GM23338 (cell line): Measurements from ENCODE around the gene CASQ2. TPM values are rescaled to one million over a fixed set of nuclear protein-coding genes. Genes with fewer than 3 reads are reported as not detected.

Experiments
- ATAC-seq: fragments of 200-7000 bp; cut with Tn5 transposase; 3 replicates; pipeline ENCODE4 v1.9.1; 2020
- DNase-seq: peaks from one replicate; pipeline ENCODE4 v3.0.0-alpha.2; 2015; ENCODE audit warnings: low spot score
- H2AFZ ChIP-seq: fragments of 200-600 bp; sonication (generic); 2 replicates; pipeline ENCODE4 v1.8.0; 2016; ENCODE audit warnings: antibody characterized with exemption, mild to moderate bottlenecking, moderate library complexity
- H3F3A ChIP-seq: fragments of 200-600 bp; sonication (generic); replicated peaks from 2 replicates; pipeline ENCODE4 v1.8.0; 2017; ENCODE audit warnings: antibody characterized with exemption, mixed run types, low read depth
- H3K27ac ChIP-seq: fragments of 200-600 bp; sonication (generic); 2 replicates; pipeline ENCODE4 v1.6.1; 2016; ENCODE audit warnings: low read depth
- H3K27me3 ChIP-seq: fragments of 200-600 bp; sonication (generic); 2 replicates; pipeline ENCODE4 v1.8.0; 2016; ENCODE audit warnings: mild to moderate bottlenecking, mixed run types, moderate library complexity; ENCODE audit not compliant: insufficient read depth
- H3K36me3 ChIP-seq: fragments of 200-600 bp; sonication (generic); 2 replicates; pipeline ENCODE4 v1.8.0; 2016; ENCODE audit warnings: mild to moderate bottlenecking; ENCODE audit not compliant: insufficient read depth
- H3K4me1 ChIP-seq: fragments of 200-600 bp; sonication (generic); 2 replicates; pipeline ENCODE4 v1.8.0; 2016; ENCODE audit warnings: mild to moderate bottlenecking, moderate library complexity; ENCODE audit not compliant: insufficient read depth
- H3K4me2 ChIP-seq: fragments of 200-600 bp; sonication (generic); 2 replicates; pipeline ENCODE4 v1.7.1; 2017; ENCODE audit warnings: mixed run types
- H3K4me3 ChIP-seq: fragments of 200-600 bp; sonication (generic); 2 replicates; pipeline ENCODE4 v1.6.1; 2016; ENCODE audit warnings: mixed run types
- H3K79me2 ChIP-seq: fragments of 200-600 bp; sonication (generic); replicated peaks from 2 replicates; pipeline ENCODE4 v1.8.0; 2017; ENCODE audit warnings: mild to moderate bottlenecking; ENCODE audit not compliant: insufficient read depth
- H3K9me2 ChIP-seq: fragments of 200-600 bp; sonication (generic); 2 replicates; pipeline ENCODE4 v1.8.0; 2017; ENCODE audit not compliant: insufficient read depth
- H4K20me1 ChIP-seq: fragments of 200-600 bp; sonication (generic); replicated peaks from 2 replicates; pipeline ENCODE4 v1.8.0; 2017; ENCODE audit warnings: mild to moderate bottlenecking; ENCODE audit not compliant: insufficient read depth
- H3K27ac Mint-ChIP-seq: 2 replicates; pipeline ENCODE4 v1.8.0; 2020; ENCODE audit warnings: inconsistent platforms, mild to moderate bottlenecking, moderate library complexity, mixed read lengths
- H3K27me3 Mint-ChIP-seq: 3 replicates; pipeline ENCODE4 v1.8.0; 2022; ENCODE audit warnings: low read depth, mild to moderate bottlenecking, moderate library complexity, mixed read lengths, inconsistent platforms; ENCODE audit not compliant: insufficient read depth, poor library complexity
- H3K36me3 Mint-ChIP-seq: 3 replicates; pipeline ENCODE4 v1.8.0; 2021; ENCODE audit warnings: low read depth, mild to moderate bottlenecking, inconsistent platforms, moderate library complexity, mixed read lengths
- H3K4me1 Mint-ChIP-seq: 3 replicates; pipeline ENCODE4 v1.8.0; 2020; ENCODE audit warnings: mild to moderate bottlenecking, inconsistent platforms, mixed read lengths
- H3K4me3 Mint-ChIP-seq: 3 replicates; pipeline ENCODE4 v1.8.0; 2021; ENCODE audit warnings: moderate library complexity, mild to moderate bottlenecking, inconsistent platforms, mixed read lengths
- H3K9me3 Mint-ChIP-seq: 3 replicates; pipeline ENCODE4 v1.8.0; 2020; ENCODE audit warnings: moderate library complexity, mild to moderate bottlenecking, inconsistent platforms, mixed read lengths
- ETS1 ChIP-seq: IDR thresholded peaks from 2 replicates; pipeline ENCODE4 v1.6.1; 2016; ENCODE audit warnings: antibody characterized with exemption
- JUNB ChIP-seq: IDR thresholded peaks from one replicate; pipeline ENCODE4 v1.6.1; 2016; ENCODE audit warnings: antibody characterized with exemption; ENCODE audit not compliant: unreplicated experiment
- STAT1 ChIP-seq: IDR thresholded peaks from one replicate; pipeline ENCODE4 v1.6.1; 2016; ENCODE audit warnings: antibody characterized with exemption; ENCODE audit not compliant: unreplicated experiment
- polyA plus RNA-seq: library from polyadenylated mRNA; unstranded; fragments of >200 nt; fragmentation: Nextera tagmentation; extraction: Ambion mirVana; gene quantifications from 2 replicates; pipeline ENCODE4 v1.2.1, GENCODE V29; 2016
- total RNA-seq: library from RNA; depleted of rRNA; stranded (reverse); fragments of >200 nt; shearing (Covaris generic); gene quantifications from 2 replicates; pipeline ENCODE4 v1.2.3, GENCODE V29; 2014
- TF ChIP-seq, protein P1 (sequence below): fragments of 250-450 bp; sonication (Bioruptor Pico); IDR thresholded peaks from 2 replicates; pipeline ENCODE4 v1.5.0; 2020; ENCODE audit warnings: mild to moderate bottlenecking, moderate library complexity

CASQ2 gene
- total and polyA plus RNA-seq, 2 experiments from 2014 or later, result not detected

DNA sequence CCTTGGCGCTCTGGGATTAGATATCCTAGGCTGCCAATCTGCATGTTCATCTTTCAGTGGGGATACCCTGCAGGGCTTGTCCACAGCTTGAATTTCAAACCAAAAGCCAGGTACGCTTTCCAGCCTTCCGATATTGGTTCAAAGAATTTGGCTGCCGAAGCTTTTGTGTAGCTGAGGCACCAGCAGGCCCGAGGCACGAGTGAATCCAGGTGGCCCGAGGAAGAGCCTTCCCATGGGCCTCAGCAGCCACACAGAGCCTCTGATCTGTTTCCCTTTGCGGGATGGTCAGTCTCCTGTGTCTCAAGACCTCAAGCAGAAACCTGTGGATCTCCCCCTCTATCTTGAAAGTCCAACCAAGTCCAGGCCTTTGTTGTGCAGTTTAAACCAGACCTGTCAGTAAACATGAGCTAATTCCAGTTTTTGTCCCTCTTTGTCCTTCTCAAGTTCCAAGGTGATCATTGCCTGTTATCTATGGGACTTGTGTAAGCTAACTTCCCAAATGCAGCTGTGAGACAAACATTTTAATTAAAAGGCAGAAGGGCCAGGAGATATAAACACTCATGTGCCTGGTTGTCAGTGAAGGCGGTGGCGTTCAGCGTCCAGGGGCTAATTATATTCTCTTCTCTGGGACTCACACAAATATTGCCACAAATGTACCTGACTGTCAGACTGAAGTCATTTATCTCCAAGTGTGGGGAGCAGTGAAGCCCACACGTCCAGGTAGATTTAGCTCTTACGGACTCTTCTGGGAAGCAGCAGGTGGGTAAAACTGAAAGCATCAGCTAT lies 96.1 kb downstream of the CASQ2 start:
- no peak for ATAC-seq
- Histone ChIP-seq H4K20me1 (peaks cover 5% of the 10 kb centered on the region; the same call in 1 of the 2 replicates), H3K36me3 (no peaks in the 10 kb centered on the region), H3K4me3 (no peak overlapping the region), H3K79me2 (no peaks in the 10 kb centered on the region), H2AFZ (no peak overlapping the region), H3K27me3 (no peaks in the 10 kb centered on the region), H3K27ac (no peak overlapping the region), H3K9me2 (0 out of 2 replicates have a peak, but pooled peaks cover 4% of the 10 kb centered on the region), H3F3A (no peaks in the 10 kb centered on the region), H3K4me2 (no peak overlapping the region), H3K4me1 (no peaks in the 10 kb centered on the region)
- Mint-ChIP-seq H3K4me1 (peaks cover 7% of the 10 kb centered on the region), H3K27me3 (no peaks in the 10 kb centered on the region), H3K4me3 (no peak overlapping the region), H3K36me3 (peaks cover 18% of the 10 kb centered on the region), H3K27ac (no peak overlapping the region), H3K9me3 (no peaks in the 10 kb centered on the region)
- TF ChIP-seq ETS1 (no peak), STAT1 (no peak), JUNB (no peak)
- TF ChIP-seq, protein P1, sequence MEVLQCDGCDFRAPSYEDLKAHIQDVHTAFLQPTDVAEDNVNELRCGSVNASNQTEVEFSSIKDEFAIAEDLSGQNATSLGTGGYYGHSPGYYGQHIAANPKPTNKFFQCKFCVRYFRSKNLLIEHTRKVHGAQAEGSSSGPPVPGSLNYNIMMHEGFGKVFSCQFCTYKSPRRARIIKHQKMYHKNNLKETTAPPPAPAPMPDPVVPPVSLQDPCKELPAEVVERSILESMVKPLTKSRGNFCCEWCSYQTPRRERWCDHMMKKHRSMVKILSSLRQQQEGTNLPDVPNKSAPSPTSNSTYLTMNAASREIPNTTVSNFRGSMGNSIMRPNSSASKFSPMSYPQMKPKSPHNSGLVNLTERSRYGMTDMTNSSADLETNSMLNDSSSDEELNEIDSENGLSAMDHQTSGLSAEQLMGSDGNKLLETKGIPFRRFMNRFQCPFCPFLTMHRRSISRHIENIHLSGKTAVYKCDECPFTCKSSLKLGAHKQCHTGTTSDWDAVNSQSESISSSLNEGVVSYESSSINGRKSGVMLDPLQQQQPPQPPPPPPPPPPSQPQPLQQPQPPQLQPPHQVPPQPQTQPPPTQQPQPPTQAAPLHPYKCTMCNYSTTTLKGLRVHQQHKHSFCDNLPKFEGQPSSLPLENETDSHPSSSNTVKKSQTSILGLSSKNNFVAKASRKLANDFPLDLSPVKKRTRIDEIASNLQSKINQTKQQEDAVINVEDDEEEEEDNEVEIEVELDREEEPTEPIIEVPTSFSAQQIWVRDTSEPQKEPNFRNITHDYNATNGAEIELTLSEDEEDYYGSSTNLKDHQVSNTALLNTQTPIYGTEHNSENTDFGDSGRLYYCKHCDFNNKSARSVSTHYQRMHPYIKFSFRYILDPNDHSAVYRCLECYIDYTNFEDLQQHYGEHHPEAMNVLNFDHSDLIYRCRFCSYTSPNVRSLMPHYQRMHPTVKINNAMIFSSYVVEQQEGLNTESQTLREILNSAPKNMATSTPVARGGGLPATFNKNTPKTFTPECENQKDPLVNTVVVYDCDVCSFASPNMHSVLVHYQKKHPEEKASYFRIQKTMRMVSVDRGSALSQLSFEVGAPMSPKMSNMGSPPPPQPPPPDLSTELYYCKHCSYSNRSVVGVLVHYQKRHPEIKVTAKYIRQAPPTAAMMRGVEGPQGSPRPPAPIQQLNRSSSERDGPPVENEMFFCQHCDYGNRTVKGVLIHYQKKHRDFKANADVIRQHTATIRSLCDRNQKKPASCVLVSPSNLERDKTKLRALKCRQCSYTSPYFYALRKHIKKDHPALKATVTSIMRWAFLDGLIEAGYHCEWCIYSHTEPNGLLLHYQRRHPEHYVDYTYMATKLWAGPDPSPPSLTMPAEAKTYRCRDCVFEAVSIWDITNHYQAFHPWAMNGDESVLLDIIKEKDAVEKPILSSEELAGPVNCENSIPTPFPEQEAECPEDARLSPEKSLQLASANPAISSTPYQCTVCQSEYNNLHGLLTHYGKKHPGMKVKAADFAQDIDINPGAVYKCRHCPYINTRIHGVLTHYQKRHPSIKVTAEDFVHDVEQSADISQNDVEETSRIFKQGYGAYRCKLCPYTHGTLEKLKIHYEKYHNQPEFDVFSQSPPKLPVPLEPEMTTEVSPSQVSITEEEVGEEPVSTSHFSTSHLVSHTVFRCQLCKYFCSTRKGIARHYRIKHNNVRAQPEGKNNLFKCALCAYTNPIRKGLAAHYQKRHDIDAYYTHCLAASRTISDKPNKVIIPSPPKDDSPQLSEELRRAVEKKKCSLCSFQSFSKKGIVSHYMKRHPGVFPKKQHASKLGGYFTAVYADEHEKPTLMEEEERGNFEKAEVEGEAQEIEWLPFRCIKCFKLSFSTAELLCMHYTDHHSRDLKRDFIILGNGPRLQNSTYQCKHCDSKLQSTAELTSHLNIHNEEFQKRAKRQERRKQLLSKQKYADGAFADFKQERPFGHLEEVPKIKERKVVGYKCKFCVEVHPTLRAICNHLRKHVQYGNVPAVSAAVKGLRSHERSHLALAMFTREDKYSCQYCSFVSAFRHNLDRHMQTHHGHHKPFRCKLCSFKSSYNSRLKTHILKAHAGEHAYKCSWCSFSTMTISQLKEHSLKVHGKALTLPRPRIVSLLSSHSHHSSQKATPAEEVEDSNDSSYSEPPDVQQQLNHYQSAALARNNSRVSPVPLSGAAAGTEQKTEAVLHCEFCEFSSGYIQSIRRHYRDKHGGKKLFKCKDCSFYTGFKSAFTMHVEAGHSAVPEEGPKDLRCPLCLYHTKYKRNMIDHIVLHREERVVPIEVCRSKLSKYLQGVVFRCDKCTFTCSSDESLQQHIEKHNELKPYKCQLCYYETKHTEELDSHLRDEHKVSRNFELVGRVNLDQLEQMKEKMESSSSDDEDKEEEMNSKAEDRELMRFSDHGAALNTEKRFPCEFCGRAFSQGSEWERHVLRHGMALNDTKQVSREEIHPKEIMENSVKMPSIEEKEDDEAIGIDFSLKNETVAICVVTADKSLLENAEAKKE (CRISPR knock-in tag), result no peak
- no peak for DNase-seq
